Measurements from ENCODE around the gene OTULINL.
A peak's percentile ranks its signal among the peaks of the same experiment; 100 is the strongest.
"Not testable (repeated sequence)": the region's sequence is repeated elsewhere in the genome, so short reads cannot be mapped to it uniquely, and the experiment has no call there.

OTULINL gene

DNA sequence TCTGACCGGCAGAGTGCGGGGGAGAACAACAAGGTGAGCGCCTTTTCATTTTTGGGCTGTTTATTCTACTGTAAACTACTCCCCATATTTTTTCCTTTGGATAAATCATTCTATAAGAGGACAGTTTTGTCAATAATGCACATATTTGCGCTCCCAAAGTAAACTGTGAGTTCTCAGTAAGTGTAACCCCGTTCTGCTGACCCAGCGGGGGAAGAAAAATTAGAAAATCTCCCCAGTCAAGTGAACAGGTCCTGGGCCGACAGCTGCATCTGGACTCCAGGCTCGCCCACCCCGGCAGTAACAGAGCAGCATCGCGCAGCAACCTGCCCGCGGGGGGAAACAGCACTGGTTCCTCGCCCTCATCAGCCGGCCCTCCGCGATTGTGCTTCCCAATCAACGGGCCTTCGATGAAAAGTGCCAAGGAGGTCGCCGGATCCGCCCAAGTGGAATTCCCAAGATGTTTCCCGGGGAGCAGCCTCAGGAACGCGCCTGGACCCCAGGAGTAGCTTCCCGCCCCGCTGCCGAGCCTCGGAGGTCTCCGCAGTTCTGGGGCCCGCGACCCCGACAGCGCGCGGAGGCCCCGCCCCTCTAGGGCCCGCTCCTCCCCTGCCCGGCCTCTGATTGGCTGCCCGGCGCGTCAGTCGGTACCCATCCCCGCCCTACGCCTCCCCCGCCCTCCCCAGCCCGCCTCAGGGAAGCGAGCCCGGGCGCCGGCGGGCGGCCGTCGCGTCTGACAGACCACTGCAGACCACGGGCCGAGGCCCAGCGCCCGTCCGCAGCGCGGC, at the start of gene OTULINL:
Gene OTULINL, plus strand, starts transcription at position 687 of the 785 bp plus-strand sequence. CDS start 103 bp downstream, outside the sequence.
- DNase-seq, result peak; percentile 86

DNA sequence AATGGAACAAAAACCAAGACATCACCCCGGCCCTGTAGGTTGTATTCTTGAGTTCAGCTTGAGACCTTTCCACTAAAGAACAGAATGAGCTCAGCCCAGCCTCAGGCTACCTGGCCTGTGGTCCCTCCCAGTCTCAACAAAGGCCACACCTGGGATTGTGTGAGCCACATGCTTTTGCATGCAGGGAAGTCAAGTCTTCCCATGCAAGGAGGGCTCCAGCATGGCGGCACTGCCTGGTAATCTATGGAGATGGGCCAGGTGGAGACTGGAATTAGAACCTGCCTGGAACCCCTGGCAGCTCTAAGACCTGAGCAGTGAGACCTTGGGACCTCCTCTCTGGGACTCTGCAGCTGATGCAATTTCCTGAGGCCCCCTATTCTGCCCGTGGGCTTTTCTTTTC, 49.4 kb upstream of the OTULINL start:
- no peak for DNase-seq

DNA sequence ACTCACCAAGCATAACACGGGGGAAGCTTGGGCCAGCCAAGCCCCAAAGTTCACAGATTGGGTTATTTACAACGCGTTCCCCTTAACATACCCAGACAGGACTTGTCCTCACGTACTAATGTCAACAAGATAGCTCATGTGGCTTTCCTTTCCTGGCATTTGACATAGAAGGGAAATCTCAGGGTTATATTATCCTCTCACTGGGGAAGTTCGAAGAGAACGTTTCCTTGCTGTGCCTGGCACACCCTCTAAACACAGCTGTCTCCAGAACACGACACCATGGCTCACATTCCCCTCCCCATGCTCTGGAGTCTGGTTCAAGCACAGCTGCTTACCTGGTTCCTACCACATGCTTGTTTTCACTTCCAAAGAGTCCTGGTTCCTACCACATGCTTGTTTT, 46.8 kb upstream of the OTULINL start:
- no peak for DNase-seq

DNA sequence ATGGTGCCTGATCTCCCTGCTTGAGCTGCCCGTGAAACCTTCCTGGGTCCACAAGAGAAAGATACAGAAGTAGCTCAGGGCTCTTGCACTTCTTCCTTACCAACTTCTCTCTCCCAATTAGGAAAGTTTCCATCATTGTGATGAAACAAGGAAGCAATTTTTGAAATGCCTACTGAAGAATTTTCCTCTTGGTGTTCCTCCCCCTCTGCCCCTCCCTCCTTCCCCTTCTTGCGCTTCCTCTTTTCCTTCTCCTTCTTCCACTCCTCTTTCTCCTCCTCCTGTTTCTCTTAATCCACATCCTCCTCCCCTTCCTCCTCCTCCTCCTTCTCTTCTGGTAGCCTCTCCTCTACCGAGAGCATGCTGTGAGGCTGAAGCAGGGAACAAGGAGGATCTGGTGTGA, 36.3 kb upstream of the OTULINL start:
- DNase-seq, result no peak

DNA sequence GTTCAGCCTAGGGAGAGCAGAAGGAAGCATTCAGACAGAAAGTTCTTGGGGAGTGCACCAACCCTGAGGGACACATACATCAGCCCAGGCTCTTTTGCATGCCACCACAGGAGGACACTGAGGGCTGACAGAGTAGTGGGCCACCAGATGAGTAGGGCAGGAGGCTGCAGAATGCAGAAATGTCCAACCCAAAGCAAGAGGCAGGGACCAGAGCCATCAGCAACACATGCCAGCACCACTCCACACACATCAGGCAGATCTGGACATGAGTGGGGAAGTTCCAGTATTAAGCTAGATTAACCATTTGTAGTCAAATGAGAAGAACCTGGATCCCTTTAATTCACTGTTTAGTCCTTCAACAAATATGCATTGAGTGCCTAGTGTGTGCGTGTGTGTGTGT, 35.7 kb upstream of the OTULINL start:
- DNase-seq, result no peak

DNA sequence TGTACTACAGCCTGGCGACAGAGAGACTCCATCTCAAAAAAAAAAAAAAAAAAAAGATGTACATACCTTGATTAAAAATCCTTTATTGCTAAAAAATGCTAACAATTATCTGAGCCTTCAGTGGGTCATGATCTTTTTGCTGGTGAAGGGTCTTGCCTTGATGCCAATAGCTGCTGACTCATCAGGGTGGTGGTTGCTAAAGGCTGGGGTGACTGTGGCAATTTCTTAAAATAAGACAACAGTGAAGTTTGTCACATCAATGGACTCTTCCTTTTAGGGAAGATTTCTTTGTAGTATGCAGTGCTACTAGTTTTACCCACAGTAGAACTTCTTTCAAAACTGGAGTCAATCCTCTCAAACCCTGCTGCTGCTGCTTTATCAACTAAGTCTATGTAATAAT, 33.9 kb upstream of the OTULINL start:
- peak; percentile 19 for DNase-seq

DNA sequence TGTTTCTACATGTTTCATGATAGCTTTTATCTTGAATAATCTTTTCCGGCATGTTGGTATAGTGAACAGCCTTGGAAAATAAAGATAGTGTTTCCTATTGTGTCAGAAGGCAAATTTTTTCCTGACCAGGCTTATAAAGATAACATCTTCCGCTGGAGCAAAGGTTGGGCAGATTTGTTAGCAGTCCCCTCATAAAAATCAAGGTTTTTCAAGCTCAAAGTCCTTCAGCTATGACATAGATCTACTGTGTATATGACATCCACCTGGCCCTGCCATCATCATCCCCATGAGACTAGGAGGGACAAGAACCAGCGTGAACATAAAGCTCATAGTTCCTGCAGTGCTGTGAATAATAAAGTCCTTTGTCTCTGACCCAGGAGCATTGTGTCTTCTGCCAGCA, 30.4 kb upstream of the OTULINL start:
- DNase-seq, result no peak

DNA sequence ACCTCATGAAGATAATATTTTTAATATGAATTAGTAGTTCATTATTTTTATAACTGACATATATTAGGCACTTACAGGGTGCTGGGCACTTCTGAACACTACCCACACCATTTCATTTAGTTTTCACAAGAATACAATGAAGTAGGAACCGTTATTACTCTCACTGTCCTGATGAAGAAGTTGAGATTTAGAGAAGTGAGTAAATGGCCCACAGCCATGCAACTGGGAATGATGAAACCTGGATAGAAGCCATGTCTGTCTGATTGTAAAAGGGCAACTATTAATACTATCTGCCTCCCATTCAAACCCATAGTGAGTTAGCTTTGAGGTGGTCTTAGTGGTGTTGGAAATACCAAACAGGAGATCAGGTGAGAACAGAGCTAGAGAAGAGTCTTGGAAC, 29.6 kb upstream of the OTULINL start:
- DNase-seq, result no peak

DNA sequence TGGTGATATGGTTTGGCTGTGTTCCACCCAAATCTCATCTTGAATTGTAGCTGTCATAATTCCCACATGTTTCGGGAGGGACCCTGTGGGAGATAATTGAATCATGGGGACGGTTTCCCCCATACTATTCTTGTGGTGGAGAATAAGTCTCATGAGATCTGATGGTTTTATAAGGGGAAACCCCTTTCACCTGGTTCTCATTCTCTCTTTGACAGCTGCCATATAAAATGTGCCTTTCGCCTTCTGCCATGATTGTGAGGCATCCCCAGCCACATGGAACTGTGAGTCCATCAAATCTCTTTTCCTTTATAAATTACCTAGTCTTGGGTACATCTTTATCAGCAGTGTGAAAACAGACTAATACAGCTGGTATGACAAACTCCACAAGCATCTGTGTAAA, 27.3 kb upstream of the OTULINL start:
- not testable (repeated sequence) for DNase-seq

DNA sequence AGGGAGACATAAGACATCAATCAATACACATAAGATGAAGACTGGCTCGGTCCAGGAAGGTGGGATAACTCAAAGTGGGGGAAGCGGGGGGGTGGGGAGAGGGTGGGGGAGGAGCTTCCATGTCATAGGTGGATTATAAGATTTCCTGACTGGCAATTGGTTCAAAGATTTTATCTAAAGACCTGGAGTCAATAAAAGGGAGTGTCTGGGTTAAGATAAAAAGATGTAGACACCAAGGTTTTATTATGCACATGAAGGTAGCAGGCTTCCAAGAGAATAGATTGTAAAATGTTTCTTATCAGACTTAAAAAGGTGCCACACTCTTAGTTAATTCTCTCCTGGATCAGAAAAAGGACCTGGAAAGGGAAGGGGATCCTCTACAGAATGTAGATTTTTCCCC, 25.6 kb upstream of the OTULINL start:
- DNase-seq, result no peak

DNA sequence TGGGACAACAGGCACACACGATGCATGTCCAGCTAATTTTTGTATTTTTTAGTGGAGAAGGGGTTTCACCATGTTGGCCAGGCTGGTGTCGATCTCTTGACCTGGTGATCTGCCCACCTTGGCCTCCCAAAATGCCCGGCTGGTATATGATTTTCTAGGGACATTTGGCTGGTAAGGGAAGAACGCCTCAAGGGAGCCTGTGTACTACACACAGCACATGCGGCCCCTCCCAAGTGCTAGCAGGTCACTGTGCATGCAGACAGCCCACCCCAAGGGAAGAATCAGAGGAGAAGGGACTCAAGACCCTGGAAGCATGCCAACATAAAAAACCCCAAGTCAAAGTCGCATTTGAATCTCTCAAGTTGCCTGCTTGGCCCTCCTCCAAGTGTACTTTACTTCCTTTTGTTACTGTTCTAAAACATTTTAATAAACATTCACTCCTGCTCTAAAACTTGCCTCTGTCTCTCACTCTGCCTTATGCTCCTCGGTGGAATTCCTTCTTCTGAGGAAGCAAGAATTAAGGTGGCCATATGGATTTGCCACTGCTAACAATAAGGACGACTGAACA, 24.3 kb upstream of the OTULINL start:
- DNase-seq, result peak; percentile 32

DNA sequence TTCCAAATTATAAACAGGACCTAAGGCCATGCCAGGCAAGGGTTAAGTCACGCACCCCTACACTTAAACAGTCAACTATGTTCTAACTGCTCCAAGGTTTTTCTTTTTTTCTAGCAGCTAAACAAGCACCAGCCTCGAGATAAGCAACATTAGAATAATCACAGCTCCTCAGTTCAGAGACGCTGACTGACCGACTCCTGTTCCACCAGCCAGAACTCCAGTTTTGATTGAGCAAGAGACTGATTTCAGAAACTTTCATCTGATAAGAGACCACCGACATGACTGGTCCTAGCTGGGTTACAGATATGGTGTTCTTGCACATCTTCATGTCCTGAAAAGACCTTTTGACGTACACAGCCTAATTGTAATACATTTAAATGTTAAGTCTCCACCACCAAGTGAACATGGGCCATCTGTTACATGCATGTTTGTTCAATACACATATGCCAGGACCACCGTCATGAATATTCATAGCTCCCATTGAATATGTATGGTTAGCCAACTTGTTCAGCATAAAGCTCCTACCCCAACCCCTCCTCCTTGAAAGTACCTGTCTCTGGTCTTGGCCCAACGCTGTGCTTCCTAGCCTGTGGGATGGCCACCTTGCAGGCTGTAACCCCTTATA, 23.7 kb upstream of the OTULINL start:
- peak; percentile 77 for DNase-seq

DNA sequence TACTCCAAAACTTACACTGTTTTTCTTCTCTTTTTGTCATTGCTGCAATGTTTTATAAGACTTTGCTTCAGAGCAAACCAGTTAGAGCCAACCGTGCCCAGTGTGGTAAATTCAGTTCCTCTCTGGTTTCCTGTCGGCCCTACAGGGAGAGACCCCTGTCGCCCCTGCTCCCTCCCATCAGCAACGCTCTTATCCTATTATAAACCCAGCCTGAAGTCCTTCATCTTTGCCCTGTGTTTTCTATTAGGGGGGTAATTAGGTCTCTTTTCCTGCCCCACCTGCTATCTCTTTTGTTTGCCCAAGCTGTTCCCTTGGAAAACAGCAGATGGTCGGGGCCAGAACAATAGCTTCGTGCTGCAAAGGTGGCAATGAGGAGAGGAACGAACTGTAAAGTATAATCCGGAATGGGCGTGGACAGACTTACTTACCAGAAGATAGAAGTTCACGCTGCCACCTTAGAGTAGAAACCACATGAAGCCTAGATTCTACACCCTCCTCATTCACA, 21.4 kb upstream of the OTULINL start:
- DNase-seq, result peak; percentile 64

DNA sequence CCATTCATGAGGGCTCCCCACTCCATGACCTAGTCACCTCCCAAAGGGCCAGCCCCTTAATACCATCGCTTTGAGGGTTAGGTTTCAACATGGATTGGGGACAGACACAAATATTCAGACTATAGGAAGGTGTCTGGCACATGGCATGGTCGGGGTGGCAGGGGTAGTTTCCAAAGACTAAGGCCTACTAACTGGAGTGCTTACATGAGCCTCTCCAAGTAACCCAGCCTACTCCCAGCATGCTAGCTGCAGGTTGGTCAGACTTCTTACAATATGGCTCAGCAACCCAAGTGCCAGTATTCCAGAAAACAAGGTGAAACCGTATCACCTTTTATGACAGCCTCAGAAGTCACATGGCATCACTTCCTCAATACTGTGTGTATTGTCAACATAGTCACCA, 19.9 kb upstream of the OTULINL start:
- no peak for DNase-seq

DNA sequence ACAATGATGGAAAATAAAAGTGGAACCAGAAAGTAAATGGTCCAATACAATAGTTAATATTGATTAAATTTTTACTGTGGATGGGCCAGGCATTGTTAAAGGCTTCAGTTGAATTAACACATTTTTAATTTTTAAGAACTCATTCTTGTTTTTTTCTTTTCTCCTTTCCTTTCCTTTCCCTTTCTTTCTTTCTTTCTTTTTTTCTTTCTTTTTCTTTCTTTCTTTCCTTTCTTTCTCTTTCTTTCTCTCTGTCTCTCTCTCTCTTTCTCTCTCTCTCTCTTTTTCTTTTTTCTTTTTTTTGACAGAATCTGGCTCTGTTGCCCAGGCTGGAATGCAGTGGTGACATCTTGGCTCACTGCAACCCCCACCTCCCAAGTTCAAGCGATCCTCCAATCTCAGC, 13.3 kb upstream of the OTULINL start:
- no peak for DNase-seq

DNA sequence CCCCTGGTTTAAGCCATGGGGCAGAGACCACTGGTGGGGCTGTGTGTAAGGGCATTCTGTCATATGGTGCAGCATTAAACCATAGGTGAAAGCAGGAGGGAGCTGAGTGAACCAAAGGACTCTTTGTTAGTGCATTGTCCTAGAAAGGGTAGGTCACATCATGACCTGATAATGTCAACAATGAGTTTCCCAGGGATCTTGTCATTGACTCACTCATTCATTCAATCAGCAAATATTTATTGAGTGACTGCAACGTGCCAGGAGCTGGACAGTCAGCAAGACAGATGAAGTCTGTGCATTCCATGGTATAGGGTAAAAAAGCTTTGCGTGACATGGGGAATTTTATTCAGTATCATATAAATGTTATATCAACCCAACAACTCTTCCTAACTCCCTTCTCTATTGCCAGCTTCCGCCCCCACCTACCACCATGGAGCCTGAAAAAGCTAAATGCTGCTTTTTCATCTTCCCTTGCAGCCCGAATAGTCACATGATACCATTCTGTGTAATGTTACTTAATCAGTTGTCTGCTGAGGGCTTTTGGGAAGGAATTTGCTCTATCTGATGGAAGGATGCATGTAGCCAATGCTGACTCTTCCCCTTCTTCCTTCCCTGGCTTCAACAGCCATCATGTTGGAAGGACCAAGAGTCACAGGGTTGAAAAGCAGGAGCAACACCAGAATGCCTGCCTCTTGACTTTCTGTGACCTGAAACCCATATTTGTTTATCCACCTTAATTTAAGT, 11.5 kb upstream of the OTULINL start:
- DNase-seq, result no peak

DNA sequence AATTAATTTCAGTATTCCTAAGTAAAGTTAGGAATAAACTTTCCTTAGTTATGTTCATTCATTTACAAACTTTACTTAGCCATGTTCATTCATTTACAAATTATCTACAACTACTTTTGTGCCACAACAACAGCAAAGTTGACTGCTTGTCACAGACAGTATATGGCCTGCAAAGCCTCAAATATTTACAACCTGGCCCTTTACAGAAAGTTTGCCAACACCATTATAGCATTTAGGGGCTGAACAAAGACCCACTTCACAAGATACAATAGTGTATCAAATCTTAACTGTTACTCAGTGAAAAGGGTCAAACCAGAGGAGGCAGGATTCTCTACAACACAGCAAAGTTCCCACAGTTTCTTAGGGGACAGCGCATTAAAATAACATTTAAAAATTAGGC, 9.7 kb upstream of the OTULINL start:
- no peak for DNase-seq

DNA sequence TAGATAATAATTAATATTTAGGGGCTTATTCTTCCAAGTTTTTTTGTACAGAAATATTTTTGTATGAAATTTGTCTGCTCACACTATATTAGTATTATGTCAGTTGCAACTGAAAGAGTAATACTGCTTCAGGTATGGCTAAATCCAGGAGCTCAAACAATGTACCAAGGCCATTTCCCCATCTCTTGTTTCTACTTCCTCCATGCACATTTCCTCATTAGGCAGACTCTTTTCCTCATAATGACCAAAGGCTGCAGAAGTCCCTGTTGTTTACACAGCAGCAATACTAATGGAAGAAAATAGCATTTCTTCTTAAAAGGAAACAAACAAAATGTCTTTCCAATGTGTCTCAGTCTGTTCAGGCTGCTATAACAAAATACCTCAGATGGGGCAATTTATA, 9.2 kb upstream of the OTULINL start:
- no peak for DNase-seq

DNA sequence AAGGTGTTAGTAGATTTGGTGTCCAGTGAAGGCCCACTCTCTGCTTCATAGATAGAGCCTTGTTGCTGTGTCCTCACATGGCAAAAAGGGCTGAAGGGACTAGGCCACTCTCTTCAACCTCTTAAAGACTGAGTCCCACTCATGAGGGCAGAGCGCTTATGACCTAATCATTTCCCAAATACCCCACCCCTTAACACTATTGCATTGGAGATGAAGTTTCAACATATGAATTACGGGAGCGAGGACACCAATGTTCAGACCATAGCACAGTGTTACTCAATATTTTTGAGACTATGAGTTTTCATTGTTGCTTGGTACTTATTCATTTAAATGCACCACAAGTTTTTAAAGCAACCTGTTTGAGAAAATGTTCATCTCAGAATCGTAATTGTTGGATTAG, 8.8 kb upstream of the OTULINL start:
- no peak for DNase-seq

DNA sequence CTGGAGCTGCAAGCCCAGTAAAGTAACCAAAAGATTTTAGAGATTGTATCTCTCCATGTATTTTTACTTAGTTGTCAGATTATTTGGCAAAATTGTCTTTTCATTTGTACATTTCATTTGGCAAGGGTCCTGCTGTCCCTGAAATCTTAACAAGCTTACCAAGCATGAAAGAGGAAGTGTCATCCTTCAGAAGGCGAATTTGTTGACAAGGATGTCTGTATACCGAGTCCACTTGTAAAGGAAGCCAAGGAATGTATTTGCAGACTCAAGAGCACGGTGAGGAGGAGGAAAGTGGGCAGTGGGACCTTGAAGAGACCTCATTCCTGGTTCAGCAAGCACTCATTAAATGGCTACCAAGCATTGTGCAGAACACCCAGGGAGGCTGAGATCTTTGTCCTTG, 7.5 kb upstream of the OTULINL start:
- no peak for DNase-seq

DNA sequence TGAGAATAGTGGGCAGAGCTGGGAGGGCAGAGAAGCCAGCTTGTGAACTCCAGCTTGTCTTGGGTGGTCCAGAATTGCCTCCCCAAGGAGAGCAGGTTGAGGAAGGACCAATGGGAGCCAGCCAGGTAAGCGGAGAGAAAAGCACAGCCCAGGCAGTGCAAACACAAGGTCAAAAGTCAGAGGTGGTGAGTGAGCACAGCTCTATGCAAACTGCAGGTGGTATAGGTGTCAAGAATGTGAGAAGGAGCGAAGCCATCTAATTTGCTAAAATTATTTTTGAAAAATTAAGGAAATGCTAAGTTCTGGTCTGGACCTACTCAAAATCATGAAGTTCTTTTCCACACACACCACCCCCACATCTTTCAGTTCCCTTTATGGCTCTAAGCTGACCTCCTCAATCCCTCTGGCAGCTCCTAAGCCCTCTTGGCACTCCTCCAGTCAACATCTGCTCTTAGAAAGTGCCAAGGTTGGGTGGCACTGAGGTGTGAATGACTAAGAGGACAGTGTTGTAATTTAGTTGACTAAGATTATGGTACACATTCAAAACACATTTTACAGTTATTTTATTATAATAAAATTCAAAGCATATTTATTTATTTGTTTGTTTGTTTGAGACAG, 6.6 kb upstream of the OTULINL start:
- peak; percentile 19 for DNase-seq

DNA sequence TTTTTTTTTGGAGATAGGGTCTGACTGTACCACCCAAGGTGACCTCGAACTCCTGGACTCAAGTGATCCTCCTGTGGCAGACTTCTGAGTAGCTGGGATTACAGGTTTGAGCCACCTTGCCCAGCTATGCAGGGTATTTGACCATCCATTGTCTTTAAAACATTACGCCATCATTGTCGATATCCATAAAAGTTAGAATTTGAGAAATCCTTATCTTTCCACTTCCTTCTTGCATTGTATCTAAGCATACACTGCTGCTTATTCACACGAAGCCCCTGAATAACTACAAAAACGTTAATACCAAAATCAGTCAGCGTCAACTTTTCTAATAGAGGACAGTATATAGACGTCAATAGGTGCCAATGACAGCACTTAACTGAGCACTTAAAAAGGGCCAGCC, 5.4 kb upstream of the OTULINL start:
- DNase-seq, result no peak
